Colon (tissue), 2 donors: ENCODE measurements around the gene SLC35G2.
"Not testable (repeated sequence)": the region's sequence is repeated elsewhere in the genome, so short reads cannot be mapped to it uniquely, and the experiment has no call there.

ENCODE experiments used
- FAIRE-seq: peaks from 2 replicates; lab custom pipeline; 2012; peaks lifted over from hg19 to GRCh38; lab: Jason Lieb, UNC
- donor health status: control.
- donor health status: control.

Gene SLC35G2

DNA sequence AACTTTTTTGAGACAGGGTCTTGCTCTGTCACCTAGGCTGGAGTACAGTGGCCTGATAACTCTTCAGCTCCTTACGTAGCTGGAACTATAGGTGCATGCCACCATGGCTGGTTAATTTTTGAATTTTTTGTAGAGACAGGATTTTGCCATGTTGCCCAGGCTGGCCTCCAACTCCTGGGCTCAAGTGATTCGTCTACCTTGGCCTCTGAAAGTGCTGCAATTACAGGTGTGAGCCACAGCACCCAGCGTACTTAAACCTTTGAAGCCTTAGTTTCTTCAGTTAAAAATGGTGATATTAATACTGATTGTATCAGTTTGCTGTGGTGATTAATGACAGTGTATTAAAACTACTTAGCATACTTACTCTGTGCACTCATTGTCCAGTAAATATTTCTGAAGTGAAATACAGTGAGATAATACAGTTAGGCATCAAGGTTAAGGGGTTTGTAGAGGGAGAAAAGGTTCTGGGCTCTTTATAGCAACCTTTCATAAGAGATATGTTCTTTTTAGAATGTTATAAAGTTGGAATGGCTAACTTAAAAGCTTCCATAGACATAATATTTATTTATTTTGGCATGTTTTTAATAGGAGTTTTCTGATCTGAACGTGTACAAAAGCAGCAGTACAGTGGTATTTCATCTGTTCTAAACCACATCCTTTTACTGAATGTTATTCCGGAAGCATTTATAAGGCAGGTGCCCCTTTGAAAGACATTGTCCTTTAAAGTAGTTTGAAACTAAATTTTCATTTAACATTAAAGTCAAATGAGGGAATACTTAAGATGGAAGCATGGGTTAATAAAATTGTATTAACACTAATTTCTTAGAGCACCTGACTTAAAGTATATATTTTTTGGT is 66.7 kb downstream of the SLC35G2 start:
- no peak for FAIRE-seq

DNA sequence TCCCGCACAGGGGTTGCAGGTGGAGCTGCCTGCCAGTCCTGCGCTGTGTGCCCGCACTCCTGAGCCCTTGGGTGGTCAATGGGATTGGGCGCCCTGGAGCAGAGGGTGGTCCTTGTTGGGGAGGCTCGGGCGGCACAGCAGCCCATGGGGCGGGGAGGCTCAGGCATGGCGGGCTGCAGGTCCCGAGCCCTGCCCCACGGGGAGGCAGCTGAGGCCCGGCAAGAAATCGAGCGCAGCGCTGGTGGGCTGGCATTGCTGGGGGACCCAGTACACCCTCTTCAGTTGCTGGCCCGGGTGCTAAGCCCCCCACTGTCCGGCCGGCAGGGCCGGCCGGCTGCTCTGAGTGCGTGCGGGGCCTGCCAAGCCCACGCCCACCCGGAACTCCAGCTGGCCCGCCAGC is 71.0 kb downstream of the SLC35G2 start:
- FAIRE-seq = no peak

DNA sequence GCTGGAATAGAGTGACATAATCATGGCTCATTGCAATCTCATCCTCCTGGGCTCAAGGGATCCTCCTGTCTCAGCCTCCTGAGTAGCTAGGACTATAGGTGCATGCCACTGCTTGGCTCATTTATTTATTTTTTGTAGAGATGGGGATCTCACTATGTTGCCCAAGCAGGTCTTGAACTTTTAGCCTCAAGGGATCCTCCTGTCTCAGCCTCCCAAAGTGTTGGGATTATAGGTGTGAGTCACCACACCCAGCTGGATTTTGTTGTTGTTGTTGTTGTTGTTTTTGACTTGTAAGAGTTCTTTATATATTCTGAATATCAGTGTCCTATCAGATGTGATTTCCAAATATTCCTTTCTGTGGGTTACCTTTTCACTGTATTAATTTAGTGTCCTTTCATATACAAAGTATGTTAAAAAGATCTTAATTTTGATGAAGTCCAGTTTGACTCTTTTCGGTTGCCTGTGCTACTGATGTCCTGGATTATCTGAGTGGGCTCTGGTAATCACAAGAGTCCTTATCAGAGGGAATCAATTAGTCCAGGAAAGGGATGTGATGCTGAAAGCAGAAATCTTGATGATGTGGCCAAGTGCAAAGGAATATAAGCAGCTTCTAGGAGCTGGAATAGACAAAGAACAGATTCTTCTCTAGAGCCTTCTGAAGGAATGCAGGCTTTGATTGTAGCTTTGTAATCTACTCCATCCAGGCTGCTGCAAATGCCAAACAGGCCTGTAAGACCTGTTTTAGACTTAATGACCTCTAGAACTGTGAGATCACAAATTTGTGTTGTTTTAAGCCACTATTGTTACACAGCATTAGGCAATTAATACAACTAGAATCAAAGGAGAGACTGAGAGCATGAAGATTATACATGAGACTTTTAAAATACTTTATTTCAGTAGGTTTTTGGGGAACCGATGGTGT is 73.3 kb downstream of the SLC35G2 start:
- no peak for FAIRE-seq

DNA sequence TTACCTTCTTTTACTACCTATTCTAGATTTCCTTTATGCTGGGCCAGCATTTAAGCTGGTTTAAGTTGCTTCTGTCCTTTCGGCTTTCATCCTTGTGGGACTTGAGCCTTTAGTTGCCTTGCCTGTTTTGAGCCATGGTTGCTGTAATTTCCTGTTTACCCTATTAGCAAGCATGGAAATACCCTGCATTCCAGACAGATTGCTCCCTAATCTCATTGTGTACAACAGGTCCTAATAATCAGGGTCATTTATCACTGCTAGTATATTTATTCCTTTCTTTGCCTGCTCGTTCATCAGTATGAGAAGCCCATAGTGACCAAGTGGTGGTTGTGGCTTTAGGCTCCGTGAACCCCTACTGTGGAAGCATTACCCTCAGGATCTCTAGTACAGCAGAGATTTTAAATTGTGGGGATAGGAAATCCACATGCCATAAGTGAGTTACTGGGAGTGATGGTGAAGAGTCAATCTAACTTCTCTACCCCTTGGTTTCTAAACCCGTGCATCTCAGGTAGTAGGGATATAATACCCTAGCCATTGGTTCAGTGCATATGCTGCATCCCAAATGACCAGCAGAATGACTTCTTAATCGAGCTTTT is 75.0 kb downstream of the SLC35G2 start:
- no peak for FAIRE-seq

DNA sequence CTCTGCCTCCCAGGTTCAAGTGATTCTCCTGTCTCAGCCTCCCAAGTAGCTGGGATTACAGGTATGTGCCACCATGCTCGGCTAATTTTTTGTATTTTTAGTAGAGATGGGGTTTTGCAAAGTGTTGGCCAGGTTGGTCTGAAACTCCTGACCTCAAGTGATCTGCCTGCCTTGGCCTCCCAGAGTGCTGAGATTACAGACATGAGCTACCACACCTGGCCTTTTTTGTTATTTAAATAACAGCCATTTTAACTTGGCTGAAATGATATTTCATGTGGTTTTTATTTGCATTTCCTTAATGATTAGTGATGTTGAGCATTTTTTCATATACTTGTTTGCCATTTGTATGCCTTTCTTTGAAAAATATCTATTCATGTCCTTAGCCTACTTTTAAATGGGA is 78.2 kb downstream of the SLC35G2 start:
- FAIRE-seq = not testable (repeated sequence)

DNA sequence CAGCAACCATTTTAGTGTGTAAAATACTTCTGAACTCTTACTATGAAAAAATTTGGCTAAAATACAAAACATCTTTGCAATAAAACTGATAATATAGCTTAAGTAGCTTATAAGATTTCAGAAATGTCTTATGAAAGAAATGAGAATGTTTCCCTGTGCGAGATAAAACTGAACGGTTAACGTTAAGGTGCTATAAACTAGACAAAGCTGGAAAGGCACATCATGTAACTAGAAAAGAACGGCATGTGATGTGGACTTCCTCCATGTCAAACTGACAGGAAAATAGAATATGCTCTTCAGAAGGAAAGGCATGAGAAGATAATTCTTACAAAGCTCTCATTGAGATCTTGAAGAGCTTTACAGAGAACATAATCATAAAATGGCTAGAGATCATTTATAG is 79.6 kb downstream of the SLC35G2 start:
- no peak for FAIRE-seq

DNA sequence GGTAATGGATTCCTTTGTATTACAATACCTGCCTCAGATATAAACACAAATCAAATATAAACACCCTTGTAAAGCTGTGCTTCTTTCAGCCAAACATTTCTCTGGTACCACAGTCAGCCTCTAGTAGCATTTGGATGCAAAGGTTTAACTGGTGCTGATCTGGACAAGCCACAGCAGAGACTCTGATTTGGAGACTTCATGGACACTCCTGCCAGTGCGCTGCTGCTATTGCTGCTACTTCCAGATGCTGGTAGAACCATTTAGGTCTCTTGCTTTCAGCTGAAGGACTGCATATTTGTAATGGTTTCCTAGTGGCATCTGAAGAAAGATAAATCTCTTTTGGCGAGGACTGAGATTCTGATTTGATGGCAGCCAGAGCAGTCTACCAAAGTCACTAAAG is 80.0 kb downstream of the SLC35G2 start:
- FAIRE-seq = no peak

DNA sequence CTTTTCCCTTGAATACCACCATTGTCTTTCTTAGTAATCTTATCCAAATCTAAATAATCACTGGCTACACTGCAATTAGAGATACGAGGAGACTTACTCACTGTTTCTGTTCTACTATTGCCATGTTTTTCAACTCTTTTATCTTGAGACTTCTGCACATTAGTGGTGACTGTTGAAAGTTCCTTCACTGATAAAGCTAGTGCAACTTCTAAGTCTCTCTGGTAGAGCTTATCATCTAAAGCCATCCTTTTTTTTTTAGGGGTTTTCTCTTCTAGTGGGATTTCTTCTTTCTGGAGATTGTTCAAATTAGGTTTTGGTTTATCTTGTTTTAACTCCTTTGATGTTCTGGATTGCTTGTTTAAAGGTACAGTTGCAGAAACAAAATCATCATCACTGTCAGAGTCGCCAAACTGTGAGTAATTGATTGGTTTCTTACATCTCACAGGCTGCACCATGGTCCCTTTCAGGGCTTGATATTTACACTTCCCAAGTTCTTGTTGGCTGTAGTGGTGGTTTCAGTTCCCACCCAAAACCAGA is 80.8 kb downstream of the SLC35G2 start:
- FAIRE-seq = no peak

DNA sequence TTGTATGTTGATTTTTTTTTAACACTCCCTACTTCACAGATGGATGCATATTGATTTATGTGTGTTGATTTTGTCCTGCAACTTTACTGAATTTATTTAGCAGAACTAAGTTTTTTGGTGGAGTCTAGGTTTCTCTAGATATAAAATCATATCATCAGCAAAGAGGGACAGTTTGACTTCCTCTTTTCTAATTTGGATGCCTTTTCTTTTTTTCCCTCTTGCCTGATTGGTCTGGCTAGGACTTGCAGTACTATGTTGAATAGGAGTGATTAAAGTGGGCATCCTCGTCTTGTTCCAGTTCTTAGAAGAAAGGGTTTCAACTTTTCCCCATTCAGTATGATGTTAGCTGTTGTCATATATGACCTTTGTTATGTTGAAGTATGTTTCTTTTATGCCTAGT is 81.8 kb downstream of the SLC35G2 start:
- not testable (repeated sequence) for FAIRE-seq

DNA sequence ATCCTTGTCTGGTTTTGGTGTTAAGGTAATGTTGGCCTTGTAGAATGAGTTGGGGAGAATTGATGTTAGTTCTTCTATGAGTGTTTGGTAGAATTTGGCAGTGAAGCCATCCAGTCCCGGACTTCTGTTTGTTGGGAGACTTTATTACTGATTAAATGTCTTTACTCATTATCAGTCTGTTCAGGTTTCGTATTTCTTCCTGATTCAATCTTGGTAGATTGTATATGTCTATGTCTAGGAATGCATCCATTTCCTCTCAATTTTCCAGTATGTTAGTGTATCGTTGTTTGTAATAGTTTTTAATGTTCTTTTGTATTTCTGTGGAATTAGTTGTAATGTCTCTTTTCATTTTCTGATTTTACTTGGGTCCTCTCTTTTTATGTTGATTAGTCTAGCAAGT is 82.5 kb downstream of the SLC35G2 start:
- no peak for FAIRE-seq

DNA sequence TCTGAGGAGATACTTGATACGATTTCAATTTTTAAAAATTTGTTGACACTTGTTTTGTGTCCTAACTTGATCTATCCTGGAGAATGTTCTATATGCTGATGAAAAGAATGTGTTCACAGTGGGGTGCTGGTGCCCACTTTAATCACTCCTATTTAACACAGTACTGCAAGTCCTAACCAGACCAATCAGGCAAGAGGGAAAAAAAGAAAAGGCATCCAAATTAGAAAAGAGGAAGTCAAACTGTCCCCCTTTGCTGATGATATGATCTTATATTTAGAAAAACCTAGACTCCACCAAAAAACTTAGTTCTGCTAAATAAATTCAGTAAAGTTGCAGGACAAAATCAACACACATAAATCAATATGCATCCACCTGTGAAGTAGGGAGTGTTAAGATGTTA is 83.6 kb downstream of the SLC35G2 start:
- FAIRE-seq = not testable (repeated sequence)

DNA sequence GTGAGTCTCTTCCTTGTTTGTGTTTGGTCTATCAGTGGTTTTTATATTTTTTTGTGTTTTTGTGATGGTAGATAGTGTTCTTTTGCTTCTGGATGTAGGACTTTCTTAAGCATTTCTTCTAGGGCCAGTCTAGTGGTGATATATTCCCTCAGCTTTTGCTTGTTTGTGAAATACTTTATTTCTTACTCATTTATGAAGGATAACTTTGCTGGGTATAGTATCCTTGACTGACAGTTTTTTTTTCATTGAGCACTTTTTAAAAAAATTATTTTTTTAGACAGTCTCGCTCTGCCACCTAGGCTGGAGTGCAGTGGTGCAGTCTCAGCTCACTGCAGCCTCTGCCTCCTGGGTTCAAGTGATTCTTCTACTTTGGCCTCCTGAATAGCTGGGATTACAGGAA is 85.0 kb downstream of the SLC35G2 start:
- FAIRE-seq = no peak

DNA sequence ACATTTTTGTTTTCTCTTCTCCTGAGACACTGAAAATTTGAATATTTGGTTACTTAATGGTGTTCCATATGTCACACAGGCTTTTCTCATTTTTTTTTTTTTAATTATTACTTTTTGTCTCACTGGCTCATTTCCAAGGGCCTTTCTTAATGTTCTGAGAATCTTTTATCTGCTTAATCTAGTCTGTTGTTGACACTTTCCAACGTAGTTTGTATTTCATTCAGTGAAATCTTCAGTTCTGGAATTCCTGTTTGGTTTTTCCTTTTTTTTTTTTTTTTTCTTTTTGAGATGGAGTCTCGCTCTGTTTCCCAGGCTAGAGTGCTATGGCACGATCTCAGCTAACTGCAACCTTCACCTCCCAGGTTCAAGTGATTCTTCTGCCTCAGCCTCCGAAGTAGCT is 85.8 kb downstream of the SLC35G2 start:
- no peak for FAIRE-seq
